HG03039 (cell line): ENCODE results near the gene DNTT.

Experiments used
- ATAC-seq: cut with Tn5 transposase; IDR thresholded peaks from one replicate; pipeline ENCODE4 v1.9.1; 2021; ENCODE audit warnings: mild to moderate bottlenecking, moderate library complexity; ENCODE audit not compliant: unreplicated experiment

Gene DNTT

DNA sequence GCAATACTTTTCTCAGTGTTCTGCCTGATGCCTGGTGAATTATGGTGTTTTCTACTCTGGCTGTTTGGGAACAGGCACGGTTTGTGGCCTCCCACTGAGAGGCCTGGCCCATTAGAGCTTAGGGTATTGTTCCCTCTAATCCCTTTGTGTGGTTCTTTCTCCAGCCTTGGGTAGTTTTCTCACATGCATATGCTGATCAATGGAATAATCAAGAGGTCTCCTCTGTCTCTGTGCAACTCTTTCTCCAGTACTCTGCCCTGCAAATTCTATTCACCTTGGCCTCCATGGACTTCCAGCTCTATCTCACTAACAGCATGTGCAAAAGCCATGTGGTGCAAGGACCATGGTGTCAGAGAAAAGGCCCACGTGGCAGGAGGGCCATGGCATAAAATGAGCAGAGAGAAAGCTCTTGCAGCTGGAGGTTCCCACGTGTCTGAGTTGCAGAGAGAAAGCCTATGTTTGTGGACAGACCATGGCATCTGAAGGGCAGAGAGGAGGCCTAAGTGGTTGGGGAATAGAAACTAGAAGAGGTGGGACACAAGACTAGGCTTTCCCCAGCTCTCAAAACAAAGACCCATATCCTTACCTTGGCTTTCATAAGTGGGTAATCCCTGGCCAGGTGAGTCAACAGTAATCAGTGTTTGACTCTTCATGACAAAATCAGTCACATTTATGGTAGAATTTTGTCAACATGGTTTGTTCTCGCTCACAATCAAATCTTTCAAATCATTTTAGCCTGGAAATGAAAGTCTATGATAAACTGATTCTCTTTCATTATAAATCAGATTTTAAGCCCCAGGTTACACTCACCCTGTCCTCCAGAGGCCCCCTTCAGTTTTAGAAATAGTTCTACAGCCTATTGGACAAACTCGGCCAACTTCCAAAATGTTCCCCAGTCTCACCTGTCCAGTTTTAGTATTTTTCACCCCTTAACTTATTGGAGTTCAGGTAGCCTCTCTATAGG lies 37.3 kb downstream of the DNTT start:
- no peak for ATAC-seq

DNA sequence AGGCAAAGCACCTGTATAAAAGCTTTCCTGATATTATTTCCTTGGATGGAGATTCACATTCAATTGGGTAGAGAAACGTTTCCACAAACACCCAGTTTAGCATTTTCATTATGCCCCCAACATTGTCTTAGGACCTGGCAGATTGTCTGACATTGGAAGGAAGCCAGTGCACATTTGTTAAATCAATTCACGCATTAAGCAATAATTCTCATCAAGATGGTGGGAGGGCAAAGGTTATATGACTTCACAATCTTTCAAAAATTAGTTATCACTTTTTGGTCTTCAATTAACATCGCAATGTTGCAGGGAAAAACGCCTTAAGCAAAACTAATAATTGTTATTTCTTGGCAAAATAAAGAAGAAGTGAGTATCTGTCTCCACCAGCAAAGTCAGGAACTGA lies 38.2 kb downstream of the DNTT start:
- ATAC-seq: no peak

DNA sequence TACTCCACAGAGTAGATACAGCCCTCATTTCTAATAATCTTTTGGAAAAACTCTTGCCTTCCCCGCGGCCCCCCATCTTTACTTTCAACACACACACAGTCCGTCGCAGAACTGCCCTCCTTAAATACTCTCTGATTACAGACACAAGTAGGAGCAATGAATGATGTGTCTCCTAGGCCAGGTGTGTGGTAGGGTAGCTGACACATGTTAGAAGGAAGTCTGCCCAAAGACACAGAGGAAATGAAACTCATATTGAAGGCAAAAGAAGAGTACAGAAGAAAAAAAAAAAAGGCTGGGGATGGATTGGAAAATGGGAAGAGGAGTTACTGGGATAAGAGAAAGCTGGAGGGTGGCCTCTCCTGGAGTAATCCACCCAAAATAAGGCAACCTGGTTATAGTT lies 39.9 kb downstream of the DNTT start:
- no peak for ATAC-seq

DNA sequence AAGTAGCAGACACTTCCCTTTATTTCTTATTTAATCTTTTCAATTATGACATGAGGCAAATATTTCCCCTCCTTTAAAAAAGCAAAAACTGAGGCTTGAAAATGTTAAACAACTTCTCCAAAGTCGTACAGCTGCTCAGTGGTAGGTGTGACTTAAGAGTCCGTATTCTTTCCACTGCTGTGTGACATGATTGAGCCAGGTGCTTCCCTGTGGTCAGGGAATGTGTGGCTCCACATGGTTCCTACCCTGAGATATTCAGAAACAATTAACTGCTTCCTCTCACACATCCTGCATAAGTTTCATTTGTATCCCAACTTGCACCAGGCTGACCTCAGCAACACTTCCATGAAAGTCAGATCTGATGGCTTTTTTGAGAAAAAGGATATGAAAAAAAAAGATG lies 41.0 kb downstream of the DNTT start:
- ATAC-seq: no peak

DNA sequence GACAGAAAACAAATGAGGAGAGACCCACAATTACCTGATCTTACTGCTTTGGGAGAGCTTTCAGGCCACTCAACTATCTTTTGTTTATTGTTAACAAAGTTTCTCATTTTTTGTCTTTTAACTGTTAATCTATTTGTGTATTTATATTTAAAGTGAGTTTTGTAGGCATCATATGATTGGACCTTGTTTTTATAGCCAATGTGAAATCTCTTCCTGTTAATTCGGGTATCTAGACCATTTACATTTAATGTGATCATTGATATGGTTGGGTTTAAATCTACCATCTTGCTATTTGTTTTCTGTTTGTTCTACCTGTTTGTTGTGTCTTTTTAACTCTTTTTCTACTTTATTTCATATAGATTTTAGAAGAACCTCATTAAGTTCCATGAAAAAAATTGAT lies 42.1 kb downstream of the DNTT start:
- no peak for ATAC-seq

DNA sequence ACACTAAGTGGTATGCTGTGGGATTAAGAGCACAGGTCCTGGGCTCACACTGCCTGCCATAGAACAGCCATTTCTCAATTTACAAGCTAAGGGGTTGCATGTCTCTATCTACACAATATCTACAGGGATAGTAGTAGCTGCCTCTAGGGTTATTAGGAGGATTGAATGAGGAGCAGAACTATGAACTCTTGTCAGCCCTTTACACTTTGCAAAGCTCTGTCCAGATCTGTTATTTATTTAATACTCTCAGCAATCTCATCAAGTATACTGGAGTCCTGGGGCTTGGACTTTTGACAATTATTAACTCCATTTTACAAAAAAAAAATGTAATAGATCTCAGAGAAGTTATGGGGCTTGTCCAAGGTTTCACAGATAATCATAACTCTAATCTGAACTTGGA lies 47.8 kb downstream of the DNTT start:
- ATAC-seq: no peak

DNA sequence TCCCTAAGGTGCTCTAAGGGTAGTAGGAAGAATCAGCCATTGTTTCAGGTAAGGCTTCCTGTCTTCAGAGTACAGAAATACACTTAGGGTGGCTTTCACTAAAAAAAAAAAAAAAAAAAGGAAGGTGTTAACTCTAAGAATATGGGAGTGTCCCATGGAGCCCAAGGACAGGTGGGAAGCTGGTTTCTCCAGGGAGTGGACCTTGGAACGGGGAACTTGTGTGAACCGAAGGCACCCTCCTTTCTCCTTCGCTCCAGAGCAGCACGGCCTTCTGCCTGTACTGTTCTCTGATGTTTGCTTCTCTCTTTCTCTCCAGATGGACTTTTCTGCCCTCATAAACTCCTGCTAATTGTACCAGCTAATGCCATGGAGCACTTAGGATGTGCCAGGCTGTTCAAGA lies 48.3 kb downstream of the DNTT start:
- no peak for ATAC-seq

DNA sequence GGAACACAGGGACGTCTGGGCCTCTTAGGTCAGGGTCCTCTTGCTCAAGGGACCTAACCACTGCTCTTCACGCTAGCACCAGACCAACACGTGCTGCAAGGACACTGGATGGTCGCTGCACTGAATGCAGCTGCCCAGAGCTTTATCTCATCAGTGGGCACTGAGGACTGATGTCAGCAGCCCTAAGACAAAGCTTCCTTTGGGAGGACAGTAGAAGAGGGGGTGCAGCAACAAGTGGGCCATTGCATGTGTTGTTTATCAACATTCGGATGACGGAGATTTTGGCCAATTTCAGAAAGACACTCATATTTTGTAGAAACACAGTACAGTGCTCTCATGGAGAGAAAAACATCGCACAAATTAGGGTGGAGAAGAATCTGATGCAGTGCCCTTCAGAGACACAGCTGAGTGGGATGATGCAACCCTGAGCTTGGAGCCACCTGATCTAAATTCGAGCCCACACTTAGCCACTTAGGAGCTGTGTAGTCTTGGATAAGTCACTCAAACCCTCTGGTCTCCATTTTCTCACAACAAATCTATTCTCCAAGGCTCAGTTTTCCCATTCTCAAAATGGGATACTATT lies 52.9 kb downstream of the DNTT start:
- no peak for ATAC-seq

DNA sequence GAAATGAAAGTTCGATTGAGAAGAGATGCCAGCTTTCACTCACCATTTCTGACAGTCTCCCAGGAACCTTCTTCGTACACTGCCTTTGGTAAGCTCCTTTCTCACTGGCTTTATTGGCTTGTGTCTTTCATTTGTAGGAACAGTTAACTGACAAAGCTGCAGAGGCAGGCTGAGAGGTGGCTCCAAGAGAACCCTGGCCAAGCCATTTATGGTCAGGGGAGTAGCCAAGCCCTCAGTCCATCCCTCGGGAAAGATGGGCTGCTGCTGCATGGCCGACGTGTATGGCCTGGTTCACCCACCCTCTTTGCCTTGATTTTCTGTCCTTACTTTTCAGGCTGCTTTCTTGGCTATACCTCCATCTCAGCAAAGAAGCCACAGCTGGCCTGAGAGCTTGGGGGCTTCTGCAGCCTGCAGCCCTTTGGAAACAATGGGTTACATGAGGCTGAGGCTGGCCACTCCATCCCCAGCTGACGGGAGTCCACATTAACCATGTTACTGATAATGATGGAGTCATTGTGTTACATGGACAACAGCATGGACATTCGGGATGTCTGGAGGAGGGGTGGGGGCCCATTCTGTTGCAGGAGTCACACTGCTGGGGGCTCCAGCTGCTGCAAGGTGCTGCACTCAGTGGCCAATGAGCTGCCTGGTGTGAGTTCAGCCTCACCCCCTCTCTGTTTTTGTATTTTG lies 54.8 kb downstream of the DNTT start, which contains the start of gene OPALIN:
TSS of gene OPALIN (minus strand) at position 152 of the 690 bp plus-strand sequence. CDS start at position 46, 106 bp downstream.
- ATAC-seq: no peak

DNA sequence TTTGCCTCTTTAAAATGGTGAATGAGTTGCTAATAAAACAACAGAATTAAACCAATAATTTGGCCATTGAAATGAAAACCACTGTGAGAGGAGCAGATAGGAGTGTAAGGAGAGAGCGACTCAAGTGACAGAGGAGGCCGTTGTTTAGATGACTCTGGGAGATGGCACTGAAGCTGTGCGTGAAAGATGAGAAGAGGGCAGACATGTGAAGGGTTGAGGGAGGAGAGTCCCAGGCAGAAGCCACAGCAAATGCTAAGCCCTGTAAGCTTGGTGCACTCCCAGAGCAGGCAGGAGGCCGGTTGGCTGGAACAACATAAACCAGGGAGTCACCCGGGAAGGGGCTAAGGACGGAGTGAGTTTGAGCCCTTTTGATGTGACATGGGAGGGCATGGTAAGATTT lies 55.4 kb downstream of the DNTT start:
- ATAC-seq: no peak

DNA sequence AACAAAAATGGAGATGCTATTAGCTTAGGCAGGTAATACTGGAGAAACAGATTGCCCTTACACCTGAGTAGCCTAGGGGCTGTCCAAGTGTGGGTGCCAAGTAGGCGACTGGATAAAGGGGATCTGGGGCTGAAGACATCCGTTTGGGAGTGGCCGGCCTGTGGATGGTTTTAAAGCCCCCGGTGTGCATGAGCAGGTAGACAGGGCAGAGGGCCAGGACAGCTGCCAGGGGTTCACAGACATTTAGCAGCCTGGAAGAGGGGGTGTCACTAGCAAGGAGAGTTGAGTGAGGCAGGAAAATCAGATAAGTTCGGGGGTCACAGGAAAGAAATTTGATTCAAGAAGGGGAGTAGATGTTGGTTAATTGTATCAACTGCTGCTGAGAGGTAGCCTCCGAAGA lies 56.1 kb downstream of the DNTT start:
- no peak for ATAC-seq

DNA sequence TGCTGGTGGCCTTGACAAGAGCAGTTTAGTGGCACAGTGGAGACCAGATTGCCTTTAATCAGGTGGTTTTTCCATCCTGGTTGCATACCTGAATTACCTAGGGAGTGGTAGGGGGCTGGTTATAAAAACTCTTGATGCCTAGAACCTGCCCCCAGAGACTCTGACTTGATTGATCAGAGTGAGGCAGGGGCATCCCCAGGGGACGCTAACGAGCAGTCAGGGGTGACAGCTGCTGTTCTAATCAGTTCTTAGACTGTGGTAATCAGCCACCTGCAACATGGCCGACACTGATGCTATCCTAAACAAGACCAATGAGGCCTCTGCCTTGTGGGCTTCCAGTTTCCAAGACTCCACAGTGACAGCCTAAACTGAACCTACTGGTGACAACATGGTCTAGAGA lies 56.5 kb downstream of the DNTT start:
- no peak for ATAC-seq

DNA sequence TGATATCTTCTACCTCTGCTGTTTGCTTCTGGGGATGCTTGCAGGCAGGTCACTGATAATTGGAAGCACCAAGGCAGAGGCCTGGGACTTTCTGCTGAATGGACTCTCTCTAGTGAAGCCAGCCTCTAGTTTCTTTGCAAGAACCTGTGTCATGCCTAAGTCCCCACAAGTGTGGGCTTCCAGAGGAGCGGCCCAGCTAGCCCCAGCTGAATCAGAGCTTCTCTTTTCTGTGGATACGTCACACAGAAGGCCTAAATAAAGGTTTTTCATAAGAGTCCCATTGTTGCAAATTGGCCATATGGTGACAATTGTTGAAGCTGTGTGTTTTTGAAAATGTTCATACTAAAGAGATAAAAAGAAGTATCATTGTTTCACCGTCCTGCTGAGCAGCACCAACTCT lies 61.3 kb downstream of the DNTT start:
- no peak for ATAC-seq

DNA sequence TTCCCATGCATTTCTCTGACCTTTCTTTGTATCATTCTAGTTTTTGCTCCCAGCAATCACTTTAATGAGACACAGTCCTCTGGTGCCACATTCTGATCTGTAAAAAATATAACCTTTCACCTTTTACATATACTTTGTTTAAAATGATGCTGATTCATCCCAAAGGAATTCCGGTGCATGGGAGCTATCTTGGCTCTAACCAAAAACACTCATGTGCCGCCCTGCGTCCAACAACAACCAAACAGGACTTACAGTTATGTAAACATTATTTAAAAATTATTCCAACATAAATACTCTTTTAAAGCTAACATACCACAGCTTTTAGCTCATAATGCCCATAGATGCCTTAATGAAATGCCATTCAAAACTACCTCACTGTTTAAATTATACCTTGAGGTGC lies 62.3 kb downstream of the DNTT start:
- ATAC-seq: no peak

DNA sequence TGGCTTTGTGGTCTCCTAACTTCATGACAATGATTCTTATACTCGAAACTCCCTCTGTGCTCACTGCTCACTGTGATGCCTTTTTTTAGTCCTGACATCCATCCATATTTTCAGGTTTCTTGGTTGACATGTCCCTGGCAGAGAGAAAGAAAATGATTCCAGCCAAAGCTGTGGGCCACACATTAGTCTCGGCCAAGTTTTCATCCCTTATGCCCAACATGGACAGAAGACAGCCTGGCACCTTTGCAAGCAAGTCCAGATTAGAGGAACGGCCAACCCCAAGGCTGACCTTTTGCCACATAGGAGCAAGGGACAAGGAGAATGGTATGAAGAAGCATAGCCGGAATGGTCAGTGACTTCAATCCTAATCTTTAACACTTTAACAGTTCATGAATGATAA lies 63.2 kb downstream of the DNTT start:
- no peak for ATAC-seq

DNA sequence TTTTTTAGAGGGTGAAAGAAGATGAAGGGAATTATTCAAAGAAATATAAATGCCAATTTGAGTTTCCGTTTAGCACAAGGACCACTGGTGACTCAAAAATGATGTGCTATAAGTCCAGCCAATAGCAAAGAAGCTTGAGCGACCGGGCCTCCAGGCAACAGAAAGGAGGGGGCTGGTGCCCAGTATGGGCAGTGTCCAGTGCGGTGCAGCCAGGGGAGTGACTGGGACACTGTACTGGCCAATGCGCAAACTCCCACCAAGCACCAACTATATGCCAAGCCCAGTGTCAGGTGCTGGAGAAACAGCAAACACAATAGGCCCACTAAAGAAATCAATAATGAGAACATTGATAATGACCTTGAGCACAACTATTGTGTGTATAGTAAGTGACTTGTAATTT lies 64.7 kb downstream of the DNTT start:
- ATAC-seq: no peak

DNA sequence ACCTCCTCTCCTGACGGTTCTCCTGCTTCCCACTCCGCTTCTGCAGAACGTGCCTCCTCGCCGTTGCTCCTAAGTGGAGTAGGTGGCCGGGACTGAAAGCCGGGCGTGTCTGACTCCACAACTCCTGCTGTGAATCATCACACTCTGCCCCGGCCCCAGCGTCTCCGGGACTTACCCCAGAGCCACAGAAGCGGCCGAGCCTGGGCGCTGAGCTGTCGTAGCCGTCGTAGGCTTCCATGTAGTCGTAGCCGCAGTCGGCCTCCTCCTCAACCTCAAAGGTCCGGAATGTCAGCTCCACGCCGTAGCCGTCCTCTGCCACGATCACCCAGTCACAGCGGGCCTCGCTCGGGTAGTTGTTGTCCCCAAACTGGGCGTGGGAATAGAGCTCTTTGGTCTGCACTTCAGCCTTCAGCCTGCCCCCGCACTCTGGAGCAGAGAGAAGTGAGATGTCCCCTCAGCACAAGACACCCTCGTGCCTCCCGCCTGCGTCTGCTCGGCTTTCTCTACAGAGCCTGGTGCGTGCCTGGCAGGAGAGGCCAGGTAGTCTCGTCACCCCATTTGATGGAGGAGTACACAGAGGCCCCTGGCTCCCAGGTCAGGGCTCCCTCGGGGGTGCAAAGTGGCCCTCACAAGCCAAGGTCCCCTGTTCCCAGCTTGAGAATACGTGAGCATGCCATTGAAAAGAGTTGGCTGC lies 65.8 kb downstream of the DNTT start:
- no peak for ATAC-seq

DNA sequence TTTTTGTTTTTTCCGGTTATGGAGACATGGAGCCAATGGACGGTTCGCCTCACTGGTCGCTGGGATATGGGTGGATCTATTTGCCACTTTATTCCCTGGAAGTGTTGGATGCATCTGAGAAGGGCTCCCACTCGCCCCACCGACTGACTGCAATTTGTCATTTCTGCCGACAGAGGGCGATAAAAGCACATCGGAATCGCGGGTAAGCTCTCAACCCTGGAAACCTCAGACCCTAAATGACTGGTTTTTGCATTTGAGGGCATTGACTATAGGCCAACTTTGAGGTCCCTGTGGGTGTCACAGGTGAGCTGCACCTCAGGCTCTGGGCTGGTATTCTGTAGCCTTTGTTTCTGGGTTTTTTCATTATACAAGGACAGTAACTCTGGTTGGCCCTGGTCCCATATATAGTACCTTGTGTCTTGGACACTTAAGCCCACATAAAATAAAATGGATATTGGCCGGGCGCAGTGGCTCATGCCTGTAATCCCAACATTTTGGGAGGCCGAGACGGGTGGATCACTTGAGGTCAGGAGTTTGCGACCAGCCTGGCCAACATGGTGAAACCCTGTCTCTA lies 66.4 kb downstream of the DNTT start:
- ATAC-seq: no peak

DNA sequence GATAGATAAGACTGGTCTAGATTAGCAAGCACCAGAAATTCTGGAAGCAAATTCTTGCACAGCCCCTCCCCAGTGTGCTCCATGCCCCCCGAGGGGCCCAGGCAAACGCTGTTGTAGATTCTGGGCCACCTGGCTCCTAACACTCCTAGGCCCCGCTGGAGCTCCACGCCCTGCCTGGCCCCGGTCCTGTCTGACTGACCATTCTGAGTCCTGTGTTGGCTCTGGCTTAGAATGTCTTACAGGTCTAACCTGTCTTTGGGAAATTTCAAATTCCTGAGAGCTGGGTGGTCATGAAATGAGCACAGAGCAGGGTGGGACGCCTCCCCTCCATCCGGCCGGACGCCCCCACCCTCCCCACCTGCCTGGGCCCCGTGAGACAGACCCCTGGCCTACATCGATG lies 67.1 kb downstream of the DNTT start:
- ATAC-seq: no peak

DNA sequence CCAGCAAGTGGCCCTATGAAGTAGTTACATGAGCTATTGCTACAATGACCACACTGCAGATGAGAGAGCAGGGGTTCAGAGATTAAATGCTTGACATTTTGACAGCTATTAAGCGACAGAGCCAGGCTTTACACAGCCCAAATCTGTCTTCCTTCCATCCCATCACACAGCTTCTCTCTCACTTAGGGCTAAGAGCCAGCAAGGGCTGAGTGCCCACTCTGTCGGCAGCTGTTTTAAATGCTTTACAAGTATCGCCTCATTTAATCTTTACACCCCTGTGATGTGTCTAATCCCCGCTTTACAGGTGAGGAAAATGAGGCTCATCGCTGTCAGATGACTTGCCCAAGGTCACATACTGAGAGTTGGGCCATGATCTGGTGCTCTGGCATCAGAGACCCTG lies 69.8 kb downstream of the DNTT start:
- ATAC-seq: no peak

DNA sequence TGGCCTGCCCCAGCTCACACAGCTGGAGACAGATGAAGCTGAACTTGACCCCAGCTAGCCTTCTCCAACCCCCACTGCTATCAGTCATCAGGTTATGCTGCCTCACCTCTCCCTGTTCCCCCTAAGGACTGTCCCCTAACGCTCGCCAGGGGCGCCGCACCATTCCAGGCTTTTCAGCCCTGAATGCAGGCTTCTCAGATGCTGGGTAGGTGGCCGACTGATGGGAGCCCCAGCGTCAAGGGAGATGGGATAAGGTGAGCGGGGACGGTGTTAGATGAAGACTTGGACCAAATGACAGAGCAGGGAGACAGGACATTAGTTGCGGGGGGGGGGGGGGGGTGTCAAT lies 70.4 kb downstream of the DNTT start:
- no peak for ATAC-seq
